Urothelium cell line (cell line): ENCODE data around the gene SEPTIN2.
"Not testable (repeated sequence)": the region's sequence is repeated elsewhere in the genome, so short reads cannot be mapped to it uniquely, and the experiment has no call there.

Experiments used
- DNase-seq: peaks from one replicate; pipeline ENCODE4 v3.0.0; 2011; ENCODE audit warnings: low spot score, mixed read lengths
- FAIRE-seq: peaks from 2 replicates; lab custom pipeline; 2011; peaks lifted over from hg19 to GRCh38; lab: Jason Lieb, UNC

The SEPTIN2 gene

DNA sequence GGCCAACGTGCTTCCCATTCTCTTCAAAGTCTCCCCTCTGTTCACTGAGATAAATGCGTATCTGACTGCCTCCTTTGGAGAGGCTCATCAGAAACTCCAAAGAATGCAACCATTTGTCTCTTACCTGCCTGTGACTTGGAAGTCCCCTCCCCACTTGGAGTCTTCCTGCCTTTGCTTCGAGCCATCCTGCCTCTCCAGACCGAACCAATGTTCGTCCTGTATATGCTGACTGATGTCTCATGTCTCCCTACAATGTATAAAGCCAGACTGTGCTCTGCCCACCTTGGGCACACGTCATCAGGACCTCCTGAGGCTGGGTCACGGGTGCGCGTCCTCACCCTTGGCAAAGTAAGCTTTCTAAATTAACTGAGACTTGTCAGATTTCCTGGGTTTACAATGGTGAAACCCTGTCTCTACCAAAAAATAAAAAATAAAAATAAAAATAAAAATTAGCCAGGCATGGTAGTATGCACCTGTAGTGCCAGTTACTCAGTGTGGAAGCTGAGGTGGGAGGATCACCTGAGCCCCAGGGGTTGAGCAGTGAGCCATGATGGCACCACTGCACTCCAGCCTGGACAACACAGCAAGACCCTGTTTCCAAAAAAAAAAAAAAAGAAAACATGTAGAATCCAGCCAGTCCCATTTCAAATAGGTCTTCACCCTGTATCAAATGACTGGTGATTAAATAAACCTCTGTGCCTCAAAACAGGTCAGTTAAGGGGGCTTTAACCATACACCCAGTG lies 29.2 kb upstream of the SEPTIN2 start:
- DNase-seq (no peak), FAIRE-seq (no peak)

DNA sequence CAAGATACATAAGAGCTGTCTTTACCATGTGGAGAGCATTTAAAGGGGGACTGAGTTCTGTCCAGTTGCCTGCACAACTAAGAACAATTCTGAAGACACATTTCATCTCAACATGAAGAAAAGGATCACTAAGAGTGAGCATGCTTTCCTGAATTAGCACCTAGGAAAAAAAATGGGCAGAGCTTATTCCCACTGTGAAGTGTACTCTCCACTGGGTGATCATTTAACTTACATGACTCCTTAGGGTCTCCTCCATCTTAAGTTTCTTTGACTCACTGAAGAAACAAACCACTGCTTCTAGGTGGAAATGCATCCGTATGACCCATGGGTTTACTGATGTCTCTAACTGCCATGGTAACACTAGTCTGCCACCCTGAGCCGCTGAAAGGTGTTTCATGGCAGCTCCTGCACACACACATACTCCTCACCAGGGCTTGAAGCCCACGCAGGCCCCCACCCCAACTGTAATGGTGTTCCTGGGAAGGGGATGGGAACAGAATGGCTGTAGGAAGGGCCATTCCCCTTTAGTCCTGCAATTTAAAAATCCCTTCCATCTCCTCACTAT lies 27.3 kb upstream of the SEPTIN2 start:
- DNase-seq (no peak), FAIRE-seq (no peak)

DNA sequence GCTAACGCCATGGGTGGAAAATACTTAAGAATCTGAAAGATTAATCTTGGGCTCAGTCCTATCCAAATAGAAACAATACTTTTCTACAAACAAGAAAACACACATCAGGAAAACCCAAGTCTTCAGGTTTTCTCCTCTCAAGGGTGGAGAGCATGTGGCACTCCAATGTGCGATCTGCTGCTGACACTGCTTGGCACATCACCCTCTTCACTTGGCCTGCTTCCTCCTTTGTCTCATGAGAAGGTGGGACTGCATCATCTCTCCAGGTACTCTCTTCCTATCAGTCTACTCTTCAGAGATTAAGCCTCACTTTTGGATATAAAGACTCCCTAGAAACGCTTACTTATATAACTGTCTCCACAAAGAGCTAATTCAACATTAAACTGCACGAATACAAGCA lies 26.7 kb upstream of the SEPTIN2 start:
- FAIRE-seq (no peak), DNase-seq (no peak)

DNA sequence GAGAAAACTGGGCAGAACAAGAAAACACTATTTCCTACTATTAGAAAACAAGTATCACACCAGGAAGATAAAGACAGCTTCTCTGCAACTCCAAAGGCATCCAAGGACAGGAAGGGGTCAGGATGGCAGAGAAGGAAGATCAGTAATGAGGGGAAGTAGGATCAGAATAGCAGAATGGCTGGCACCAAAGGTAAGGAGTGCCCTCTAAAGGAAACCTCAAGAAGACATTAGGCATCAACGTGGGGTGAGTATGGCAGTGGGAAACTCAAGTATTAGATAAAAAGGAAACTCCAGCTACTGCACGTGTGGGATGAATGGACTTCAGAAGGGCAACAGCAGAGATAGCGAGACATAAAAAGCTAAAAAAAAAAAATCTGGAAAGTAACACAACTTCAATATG lies 26.1 kb upstream of the SEPTIN2 start:
- DNase-seq (no peak), FAIRE-seq (no peak)

DNA sequence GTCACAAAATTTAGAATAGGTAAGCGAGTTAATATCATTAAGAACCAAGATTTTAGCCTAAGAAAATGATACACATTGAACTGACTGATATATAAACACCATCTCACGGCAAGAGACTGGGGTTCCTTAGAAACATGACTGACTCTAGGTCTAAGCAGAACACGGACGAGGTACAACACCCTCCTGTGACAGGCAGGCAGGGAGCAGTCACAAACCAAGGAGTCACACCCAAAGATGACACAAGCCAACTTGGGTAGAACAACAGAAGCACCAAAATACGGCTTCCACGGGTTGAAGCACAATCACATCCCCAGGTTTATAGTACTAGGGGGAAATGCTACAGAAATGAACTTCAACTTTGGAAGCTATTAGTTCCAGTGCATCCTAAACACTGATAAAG lies 24.6 kb upstream of the SEPTIN2 start:
- DNase-seq = no peak
- no peak for FAIRE-seq

DNA sequence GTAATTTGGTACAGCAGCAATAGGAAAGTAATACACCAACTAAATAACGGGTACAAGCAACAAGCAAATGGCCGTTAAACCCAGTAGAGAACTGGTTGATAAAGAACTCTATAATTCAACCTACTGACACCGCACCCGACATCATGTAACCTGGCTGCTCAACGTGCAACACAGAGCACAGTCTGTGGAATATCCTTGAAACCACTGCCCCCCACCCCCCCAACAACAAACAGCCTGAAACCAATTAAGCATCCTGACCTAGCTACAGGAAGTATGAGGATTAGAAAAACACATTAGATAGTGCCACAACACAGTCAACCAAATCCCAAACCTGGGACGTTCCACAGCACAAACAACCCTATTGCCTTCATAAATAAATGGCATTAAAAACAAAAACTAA lies 23.7 kb upstream of the SEPTIN2 start:
- DNase-seq = no peak
- no peak for FAIRE-seq

DNA sequence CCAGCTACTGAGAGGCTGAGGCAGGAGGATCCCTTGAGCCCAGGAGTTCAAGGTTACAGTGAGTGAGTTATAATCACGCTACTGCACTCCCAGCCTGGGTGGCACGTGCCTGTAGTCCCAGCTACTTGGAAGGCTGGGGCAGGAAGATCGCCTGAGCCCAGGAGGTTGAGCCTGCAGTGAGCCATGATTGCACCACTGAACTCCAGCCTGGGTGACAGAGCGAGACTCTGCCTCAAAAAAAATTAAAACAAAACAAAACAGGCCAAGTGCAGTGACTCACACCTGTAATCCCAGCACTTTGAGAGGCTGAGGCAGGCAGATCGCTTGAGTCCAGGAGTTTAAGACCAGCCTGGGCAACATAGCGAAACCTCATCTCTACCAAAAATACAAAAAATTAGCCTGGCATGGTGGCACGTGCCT lies 22.3 kb upstream of the SEPTIN2 start:
- DNase-seq = not testable (repeated sequence)

DNA sequence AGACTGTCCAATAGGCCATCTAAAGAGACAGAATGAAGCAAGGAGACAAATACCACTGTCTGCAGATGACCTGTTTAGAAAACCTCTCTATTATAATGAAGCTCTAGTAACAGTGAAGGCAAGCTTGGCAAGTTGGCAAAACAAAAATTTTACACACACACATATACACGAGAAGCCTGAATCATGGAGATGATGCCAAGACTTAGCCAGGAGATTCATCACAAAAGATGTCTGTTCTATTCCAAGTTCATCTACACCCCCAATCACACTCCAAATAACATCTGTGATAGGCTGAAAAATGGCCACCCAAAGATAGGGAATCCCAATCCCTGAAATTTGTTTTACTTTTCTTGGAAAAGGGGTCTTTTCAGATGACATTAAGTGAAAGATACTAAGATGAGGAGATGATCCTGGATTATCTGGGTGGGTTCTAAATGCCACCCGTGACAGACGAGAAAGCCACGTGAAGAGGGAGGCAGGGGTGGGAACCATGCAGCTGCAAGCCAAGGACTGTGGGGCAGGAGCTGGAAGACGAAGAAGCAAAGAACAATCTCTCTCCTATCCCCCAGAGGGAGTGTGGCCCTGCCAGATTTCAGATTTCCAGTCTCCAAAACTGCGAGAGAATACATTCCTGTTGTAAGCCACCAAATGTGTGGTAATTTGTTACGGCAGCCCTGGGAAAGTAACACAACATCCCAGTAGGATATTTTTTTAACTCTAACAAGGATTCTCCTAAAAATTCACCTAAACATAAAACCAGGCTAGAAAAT lies 20.2 kb upstream of the SEPTIN2 start:
- DNase-seq (no peak), FAIRE-seq (no peak)

More for the DNA sequence above, 22.3 kb upstream of the SEPTIN2 start:
- not testable (repeated sequence) for FAIRE-seq

DNA sequence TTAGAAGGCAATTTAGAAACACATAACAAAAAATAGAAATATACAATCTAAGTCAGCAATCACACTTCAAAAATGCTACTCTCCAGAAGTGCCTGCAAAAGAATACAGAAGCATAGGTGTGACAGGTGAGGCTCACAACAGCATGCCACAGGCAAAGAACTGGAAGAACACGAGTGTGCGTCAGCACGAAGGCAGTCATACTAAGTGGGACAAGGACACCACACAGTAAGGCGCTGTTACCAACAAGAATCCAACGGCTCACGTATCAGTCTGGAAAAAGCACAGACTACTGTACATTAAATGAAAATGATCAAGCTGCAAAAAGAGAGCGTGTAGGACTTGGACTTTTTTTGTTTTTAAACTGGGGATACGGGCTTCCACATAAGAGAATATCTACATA lies 19.0 kb upstream of the SEPTIN2 start:
- DNase-seq = no peak
- FAIRE-seq = no peak

DNA sequence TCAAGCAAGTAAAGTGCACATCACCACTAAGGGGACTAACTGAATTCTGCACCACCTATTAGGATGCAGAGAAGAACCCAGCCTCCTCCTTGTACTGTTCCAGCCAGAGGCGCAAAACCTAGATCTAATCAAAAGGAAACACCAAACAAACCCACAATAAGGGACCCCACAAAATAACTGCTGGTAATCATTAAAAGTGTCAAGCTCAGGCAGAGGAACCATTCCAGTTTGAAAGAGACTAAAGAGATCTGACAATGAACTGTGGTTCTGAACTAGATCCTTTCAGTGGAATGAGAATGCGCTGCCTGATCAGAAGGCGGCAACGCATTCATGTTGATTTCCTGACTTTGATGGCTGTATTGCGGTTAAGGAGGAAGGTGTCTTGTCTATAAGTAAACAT lies 17.1 kb upstream of the SEPTIN2 start:
- DNase-seq = no peak
- FAIRE-seq = no peak

DNA sequence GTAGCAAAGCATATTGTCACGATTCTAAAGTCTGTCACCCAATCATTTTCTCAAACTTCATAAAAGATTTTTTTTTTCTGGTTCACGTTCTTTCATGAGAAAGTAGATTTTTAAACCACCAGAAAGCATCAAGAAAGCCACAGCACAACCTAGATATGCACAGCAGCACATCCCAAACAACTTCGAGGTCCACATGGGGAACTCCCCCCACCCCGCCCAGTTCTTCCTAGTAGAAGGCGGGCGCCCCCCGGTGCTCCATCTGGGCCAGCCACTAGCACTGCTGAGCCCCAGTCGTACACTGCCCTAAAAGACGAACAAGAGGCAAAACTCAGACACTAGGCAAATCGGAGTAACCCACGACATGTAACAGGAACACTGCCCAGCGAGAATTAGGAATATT lies 15.7 kb upstream of the SEPTIN2 start:
- DNase-seq (no peak), FAIRE-seq (no peak)

DNA sequence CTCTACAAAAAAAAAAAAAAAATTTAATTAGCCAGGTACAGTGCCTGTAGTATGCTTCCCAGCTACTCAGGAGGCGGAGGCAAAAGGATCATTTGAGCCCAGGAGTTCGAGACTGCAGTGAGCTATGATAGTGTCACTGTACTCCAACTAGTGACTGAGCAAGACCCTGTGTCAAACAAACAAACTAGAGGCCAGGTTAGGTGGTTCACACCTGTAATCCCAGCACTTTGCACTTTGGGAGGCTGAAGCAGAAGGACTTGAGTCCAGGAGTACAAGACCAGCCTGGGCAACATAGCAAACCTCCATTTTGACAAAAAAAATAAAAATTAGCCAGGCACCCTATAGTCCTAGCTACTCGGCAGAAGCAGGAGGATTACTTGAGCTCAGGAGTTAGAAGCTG lies 13.6 kb upstream of the SEPTIN2 start:
- no peak for FAIRE-seq

DNA sequence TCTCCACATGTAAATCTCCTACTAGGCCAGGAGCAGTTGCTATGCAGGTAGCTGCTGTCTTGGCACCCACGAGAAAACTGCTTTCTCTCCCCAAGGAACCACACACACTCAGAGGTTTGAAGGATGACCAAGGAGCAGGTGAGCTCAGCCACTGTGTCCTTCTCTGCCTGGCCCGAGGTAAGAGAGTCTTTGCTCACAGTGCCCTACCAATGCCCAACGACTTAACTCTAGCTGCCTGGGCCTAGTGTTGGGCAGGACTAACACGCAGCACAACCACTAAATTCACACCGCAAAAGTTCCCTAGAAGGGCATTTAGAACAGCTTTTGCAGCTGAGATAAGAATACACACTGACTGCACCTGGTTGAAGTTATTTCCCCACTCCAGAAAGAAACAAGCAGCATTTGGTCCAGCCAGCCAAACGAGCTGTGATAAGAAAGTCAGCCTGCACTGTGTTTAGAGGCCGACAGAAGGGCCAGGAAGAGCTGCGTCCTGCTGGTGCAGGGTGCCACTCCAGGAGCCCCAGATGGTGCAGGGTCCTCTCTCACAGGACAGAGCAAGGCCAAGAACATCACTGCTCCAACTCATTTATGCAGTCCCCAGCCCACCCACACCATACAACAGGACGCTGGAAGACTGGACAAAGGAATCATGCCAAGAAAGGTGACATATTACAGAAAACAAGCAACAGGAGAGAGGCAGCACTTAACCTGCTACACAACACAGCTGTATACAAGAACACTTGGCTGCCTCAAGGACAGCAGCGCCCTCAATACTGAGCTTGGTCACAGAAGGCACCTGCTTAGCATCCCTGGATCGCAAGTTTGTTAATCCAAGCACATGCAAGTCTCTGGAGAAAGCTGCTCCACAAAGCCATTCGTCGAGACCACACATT lies 12.7 kb upstream of the SEPTIN2 start:
- DNase-seq (no peak), FAIRE-seq (no peak)

More for the DNA sequence above, 13.6 kb upstream of the SEPTIN2 start:
- no peak for DNase-seq

DNA sequence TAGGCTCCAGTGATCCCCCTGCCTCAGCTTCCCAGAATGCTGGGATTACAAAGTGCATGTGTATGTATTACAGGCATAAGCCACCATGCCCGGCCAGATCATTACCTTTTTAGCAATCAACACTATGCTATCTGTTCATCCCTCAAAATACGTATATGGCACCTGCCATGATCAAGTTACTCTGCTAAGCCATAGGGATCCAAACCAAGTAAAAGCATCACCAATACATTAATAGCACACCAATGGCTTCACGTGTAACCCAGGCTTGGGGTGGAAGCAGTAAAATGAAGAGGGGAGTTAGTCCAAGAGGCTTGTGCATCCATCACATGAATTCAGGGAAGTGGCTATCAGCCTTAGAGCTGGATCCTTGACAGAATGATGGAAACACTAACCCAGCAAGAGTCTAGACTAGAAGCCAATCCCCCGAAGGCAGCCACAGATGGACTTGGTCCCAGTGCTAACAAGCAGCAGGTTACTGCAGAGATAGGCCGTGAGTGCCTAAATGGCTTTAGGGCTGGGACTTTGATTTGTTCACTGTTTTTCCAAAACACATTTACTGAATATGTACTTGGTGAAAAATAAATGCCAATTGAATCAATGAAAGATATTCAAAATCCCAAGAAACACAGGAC lies 11.6 kb upstream of the SEPTIN2 start:
- FAIRE-seq (no peak), DNase-seq (no peak)

DNA sequence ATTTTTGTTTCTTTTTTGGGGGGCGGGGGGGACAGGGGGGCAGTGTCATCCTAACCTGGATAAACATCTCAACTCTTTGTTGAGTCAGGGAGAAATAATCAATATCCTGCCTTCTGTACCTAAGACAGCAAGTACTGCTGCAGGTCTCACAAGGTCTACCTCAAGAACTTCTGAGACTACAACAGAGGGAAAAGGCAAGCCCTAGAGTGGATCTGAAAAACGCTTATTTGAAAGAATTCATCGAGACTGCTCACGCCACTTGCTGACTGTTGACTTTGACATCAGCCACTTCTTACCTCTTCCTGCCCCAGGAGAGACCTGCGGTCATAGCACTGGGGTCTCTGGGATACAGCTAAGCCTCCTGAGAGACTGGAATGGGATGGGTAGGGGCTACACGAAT lies 8.7 kb upstream of the SEPTIN2 start:
- no peak for DNase-seq
- FAIRE-seq = no peak

DNA sequence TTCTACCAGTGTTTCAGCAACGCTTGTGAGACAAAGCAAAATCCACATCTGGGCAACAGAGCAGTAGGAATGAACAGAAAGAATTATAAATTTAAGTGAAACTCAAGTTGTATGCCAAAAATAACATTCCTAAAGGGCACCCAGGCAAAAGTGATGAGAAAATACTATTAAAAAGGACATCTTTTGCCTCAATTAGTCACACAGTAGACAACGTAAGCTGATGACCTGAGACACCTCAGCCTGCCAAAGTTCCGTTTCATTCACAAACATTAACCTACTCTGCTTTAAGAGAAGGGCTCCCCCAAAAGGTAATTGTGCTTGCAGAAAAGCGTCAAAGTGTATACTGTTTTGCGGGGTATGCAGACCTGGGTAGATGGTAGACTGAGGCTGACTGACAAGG lies 7.5 kb upstream of the SEPTIN2 start:
- DNase-seq (no peak), FAIRE-seq (no peak)

DNA sequence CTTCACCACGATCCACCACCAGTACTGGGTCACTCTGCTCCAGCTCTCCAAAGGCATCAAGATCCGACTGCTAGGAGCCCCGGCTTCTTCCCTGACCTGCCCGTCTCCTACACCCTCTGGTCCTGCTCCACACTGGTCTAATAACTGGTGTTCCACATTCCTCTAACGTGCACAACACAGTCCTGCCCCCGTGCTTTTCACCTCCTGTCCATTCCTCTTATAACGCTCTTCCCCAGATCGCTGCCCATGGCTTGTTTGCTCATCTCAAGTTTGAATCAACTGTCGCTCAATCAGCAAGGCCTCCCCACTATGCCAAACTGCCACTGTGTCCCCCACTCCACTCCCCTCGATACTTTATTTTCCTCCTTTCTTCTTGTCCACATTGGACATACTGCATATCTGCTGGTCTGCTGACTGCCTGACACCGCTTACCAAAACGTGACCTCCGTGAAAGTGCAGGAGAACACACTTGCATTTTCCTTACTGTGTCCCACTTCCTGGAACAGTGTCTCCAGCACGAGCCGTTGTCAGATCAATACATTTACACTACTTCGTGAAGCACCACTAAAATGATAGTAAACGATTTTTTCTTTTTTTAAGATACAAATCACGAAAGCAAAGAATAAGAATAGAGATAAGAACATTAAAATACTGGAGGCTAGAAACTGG lies 6.8 kb upstream of the SEPTIN2 start:
- DNase-seq = no peak
- FAIRE-seq = no peak

DNA sequence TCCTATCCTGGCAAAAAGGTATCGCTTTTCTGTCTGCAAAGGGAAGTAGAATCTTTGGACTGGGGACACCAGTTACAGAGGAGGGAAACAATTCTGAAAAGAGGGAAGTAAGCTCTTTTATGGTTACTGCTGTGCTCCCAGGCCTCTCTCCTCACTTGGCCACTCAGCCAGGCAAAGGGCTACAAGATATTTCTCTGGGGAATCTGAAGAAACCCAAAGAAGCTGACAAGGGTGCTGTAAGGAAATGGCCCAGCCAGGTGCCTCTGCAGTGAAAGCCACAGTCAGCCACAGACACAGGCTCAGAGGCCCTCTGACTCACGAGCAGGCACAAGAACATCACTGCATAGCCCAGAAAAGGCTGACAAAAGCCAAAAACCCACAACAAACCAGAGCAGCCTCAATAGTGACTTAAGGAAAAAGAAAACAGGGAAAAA lies 6.0 kb upstream of the SEPTIN2 start:
- no peak for FAIRE-seq
- no peak for DNase-seq

DNA sequence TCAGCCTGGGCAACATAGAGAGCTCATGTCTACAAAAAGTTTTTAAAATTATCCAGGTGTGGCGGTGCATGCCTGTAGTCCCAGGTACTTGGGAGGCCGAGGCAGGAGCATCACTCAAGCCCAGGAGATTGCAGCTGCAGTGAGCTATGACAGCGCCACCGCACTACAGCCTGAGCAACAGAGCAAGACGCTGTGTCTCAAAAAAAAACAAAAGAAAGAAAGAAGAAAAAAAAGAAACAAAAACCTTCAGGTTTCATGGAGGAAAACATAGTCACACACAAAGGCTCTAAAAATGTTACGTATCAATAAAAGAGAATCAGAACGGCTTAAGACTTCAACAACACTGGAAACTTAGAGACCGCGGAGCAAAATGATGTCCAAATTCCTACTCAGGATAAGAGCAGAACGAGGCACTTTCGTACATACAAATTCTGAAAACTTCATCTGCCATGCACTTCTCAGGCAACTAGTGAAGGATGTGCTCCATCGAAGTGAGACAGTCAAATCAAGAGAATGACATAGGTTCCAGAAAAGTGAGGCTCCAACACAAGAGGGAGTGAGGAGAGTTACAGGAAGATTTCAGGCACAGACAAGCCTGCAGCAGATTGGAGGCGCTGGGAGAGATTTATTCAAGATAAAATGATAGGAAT lies 4.7 kb upstream of the SEPTIN2 start:
- DNase-seq (no peak), FAIRE-seq (no peak)

DNA sequence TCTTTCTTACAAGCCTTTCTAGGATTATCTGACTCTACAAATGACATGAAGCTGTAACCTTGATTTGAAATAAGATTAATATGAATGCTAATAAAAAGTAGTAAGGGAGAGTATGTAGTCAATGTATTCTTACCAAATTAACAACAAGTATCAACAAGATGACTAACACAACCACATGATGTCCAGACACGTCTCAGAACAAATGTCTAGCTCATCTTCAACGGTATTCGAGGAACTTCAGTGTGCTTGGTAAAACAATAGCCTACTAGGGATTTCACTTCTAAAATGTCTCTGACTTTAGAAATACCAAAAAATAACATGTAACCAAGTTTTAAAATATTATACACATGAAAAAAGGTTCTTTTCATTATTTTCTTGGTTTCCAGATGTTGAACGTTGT lies 3.6 kb upstream of the SEPTIN2 start:
- FAIRE-seq = no peak

More for the DNA sequence above, 3.6 kb upstream of the SEPTIN2 start:
- no peak for DNase-seq
